GM23338 (cell line): Measurements from ENCODE around the gene FAM13C. TPM values are rescaled to one million over a fixed set of nuclear protein-coding genes. Genes with fewer than 3 reads are reported as not detected.
"Not testable (repeated sequence)": the region's sequence is repeated elsewhere in the genome, so short reads cannot be mapped to it uniquely, and the experiment has no call there.

Experiments used
- ATAC-seq: fragments of 200-7000 bp; cut with Tn5 transposase; 3 replicates; pipeline ENCODE4 v1.9.1; 2020
- DNase-seq: peaks from one replicate; pipeline ENCODE4 v3.0.0-alpha.2; 2015; ENCODE audit warnings: low spot score
- H2AFZ ChIP-seq: fragments of 200-600 bp; sonication (generic); 2 replicates; pipeline ENCODE4 v1.8.0; 2016; ENCODE audit warnings: antibody characterized with exemption, mild to moderate bottlenecking, moderate library complexity
- H3F3A ChIP-seq: fragments of 200-600 bp; sonication (generic); replicated peaks from 2 replicates; pipeline ENCODE4 v1.8.0; 2017; ENCODE audit warnings: antibody characterized with exemption, mixed run types, low read depth
- H3K27ac ChIP-seq: fragments of 200-600 bp; sonication (generic); 2 replicates; pipeline ENCODE4 v1.6.1; 2016; ENCODE audit warnings: low read depth
- H3K27me3 ChIP-seq: fragments of 200-600 bp; sonication (generic); 2 replicates; pipeline ENCODE4 v1.8.0; 2016; ENCODE audit warnings: mild to moderate bottlenecking, mixed run types, moderate library complexity; ENCODE audit not compliant: insufficient read depth
- H3K36me3 ChIP-seq: fragments of 200-600 bp; sonication (generic); 2 replicates; pipeline ENCODE4 v1.8.0; 2016; ENCODE audit warnings: mild to moderate bottlenecking; ENCODE audit not compliant: insufficient read depth
- H3K4me1 ChIP-seq: fragments of 200-600 bp; sonication (generic); 2 replicates; pipeline ENCODE4 v1.8.0; 2016; ENCODE audit warnings: mild to moderate bottlenecking, moderate library complexity; ENCODE audit not compliant: insufficient read depth
- H3K4me2 ChIP-seq: fragments of 200-600 bp; sonication (generic); 2 replicates; pipeline ENCODE4 v1.7.1; 2017; ENCODE audit warnings: mixed run types
- H3K4me3 ChIP-seq: fragments of 200-600 bp; sonication (generic); 2 replicates; pipeline ENCODE4 v1.6.1; 2016; ENCODE audit warnings: mixed run types
- H3K79me2 ChIP-seq: fragments of 200-600 bp; sonication (generic); replicated peaks from 2 replicates; pipeline ENCODE4 v1.8.0; 2017; ENCODE audit warnings: mild to moderate bottlenecking; ENCODE audit not compliant: insufficient read depth
- H3K9me2 ChIP-seq: fragments of 200-600 bp; sonication (generic); 2 replicates; pipeline ENCODE4 v1.8.0; 2017; ENCODE audit not compliant: insufficient read depth
- H4K20me1 ChIP-seq: fragments of 200-600 bp; sonication (generic); replicated peaks from 2 replicates; pipeline ENCODE4 v1.8.0; 2017; ENCODE audit warnings: mild to moderate bottlenecking; ENCODE audit not compliant: insufficient read depth
- H3K27ac Mint-ChIP-seq: 2 replicates; pipeline ENCODE4 v1.8.0; 2020; ENCODE audit warnings: inconsistent platforms, mild to moderate bottlenecking, moderate library complexity, mixed read lengths
- H3K27me3 Mint-ChIP-seq: 3 replicates; pipeline ENCODE4 v1.8.0; 2022; ENCODE audit warnings: low read depth, mild to moderate bottlenecking, moderate library complexity, mixed read lengths, inconsistent platforms; ENCODE audit not compliant: insufficient read depth, poor library complexity
- H3K36me3 Mint-ChIP-seq: 3 replicates; pipeline ENCODE4 v1.8.0; 2021; ENCODE audit warnings: low read depth, mild to moderate bottlenecking, inconsistent platforms, moderate library complexity, mixed read lengths
- H3K4me1 Mint-ChIP-seq: 3 replicates; pipeline ENCODE4 v1.8.0; 2020; ENCODE audit warnings: mild to moderate bottlenecking, inconsistent platforms, mixed read lengths
- H3K4me3 Mint-ChIP-seq: 3 replicates; pipeline ENCODE4 v1.8.0; 2021; ENCODE audit warnings: moderate library complexity, mild to moderate bottlenecking, inconsistent platforms, mixed read lengths
- H3K9me3 Mint-ChIP-seq: 3 replicates; pipeline ENCODE4 v1.8.0; 2020; ENCODE audit warnings: moderate library complexity, mild to moderate bottlenecking, inconsistent platforms, mixed read lengths
- EZH2phosphoT487 ChIP-seq: fragments of 200-600 bp; sonication (generic); IDR thresholded peaks from one replicate; pipeline ENCODE4 v1.8.1; 2018; ENCODE audit warnings: antibody characterized with exemption; ENCODE audit not compliant: unreplicated experiment
- JUNB ChIP-seq: IDR thresholded peaks from one replicate; pipeline ENCODE4 v1.6.1; 2016; ENCODE audit warnings: antibody characterized with exemption; ENCODE audit not compliant: unreplicated experiment
- REST ChIP-seq: IDR thresholded peaks from one replicate; pipeline ENCODE4 v1.6.1; 2018; ENCODE audit warnings: antibody characterized with exemption; ENCODE audit not compliant: unreplicated experiment
- STAT1 ChIP-seq: IDR thresholded peaks from one replicate; pipeline ENCODE4 v1.6.1; 2016; ENCODE audit warnings: antibody characterized with exemption; ENCODE audit not compliant: unreplicated experiment
- ZNF114 ChIP-seq: fragments of 250-450 bp; sonication (Bioruptor Pico); IDR thresholded peaks from 2 replicates; pipeline ENCODE4 v1.5.0; 2020; ENCODE audit warnings: mild to moderate bottlenecking, moderate library complexity
- polyA plus RNA-seq: library from polyadenylated mRNA; unstranded; fragments of >200 nt; fragmentation: Nextera tagmentation; extraction: Ambion mirVana; gene quantifications from 2 replicates; pipeline ENCODE4 v1.2.1, GENCODE V29; 2016
- total RNA-seq: library from RNA; depleted of rRNA; stranded (reverse); fragments of >200 nt; shearing (Covaris generic); gene quantifications from 2 replicates; pipeline ENCODE4 v1.2.3, GENCODE V29; 2014
- TF ChIP-seq, protein P1 (sequence below), 2 experiments: fragments of 200-600 bp in 1 of 2; sonication (generic) in 1 of 2; conservative IDR thresholded peaks; 2 replicates each; pipeline versions ENCODE4 v1.5.1 to v1.6.1; 2016 to 2017; ENCODE audit warnings: antibody characterized with exemption in 2 of 2, low read depth in 2 of 2, mild to moderate bottlenecking in 2 of 2, moderate library complexity in 1 of 2

The FAM13C gene
- total and polyA plus RNA-seq, 2 experiments from 2014 or later, result 0.94 to 2.1 TPM

DNA sequence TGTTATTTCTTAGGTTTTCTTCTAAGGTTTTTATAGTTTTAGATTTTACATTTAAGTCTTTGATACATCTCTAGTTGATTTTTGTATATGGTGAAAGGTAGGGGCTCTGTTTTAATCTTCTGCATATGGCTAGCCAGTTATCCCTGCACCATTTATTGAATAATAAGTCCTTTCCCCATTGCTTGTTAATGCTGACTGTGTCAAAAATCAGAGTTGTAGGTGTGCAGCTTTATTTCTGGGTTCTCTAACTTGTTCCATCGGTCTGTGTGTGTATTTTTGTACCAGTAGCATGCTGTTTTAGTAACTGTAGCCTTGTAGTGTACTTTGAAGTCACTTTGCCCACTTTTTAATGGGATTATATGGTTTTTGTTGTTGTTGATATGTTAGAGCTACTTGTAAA is 37.9 kb upstream of the FAM13C start (continued):
- TF ChIP-seq REST (no peak), ZNF114 (no peak), EZH2phosphoT487 (no peak)

DNA sequence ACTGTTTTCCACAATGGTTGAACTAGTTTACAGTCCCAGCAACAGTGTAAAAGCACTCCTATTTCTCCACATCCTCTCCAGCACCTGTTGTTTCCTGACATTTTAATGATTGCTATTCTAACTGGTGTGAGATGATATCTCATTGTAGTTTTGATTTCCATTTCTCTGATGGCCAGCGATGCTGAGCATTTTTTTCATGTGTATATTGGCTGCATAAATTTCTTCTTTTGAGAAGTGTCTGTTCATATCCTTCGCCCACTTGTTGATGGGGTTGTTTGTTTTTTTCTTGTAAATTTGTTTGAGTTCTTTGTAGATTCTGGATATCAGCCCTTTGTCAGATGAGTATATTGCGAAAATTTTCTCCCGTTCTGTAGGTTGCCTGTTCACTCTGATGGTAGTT is 37.0 kb upstream of the FAM13C start:
- H4K20me1 ChIP-seq, H3K4me2 ChIP-seq, H3K4me1 Mint-ChIP-seq, H3K27ac Mint-ChIP-seq, H3K4me3 ChIP-seq, H3K79me2 ChIP-seq, H3K9me2 ChIP-seq, H3K4me1 ChIP-seq, H3K36me3 Mint-ChIP-seq, H3K27me3 Mint-ChIP-seq, H2AFZ ChIP-seq, H3K36me3 ChIP-seq, H3K4me3 Mint-ChIP-seq, H3K27me3 ChIP-seq, H3F3A ChIP-seq, ATAC-seq, H3K9me3 Mint-ChIP-seq, H3K27ac ChIP-seq, DNase-seq: not testable (repeated sequence)

DNA sequence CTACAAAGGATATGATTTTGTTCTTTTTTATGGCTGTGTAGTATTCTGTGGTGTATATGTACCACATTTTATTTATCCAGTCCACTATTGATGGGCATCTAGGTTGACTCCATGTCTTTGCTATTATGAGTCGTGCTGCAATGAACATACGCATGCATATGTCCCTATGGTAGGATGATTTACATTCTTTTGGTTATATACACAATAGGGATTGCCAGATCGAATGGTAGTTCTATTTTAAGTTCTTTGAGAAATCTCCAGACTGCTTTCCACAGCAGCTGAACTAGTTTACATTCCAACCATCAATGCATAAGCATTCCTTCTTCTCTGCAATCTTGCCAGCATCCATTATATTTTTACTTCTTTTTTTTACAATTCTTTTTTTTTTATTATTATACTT is 35.6 kb upstream of the FAM13C start:
- H3K4me1 Mint-ChIP-seq, result peaks cover 15% of the 10 kb centered on the region; the same call in 2 of the 3 replicates
- DNase-seq (no peak), ATAC-seq (no peak)
- Histone ChIP-seq H3K9me2 (no peaks in the 10 kb centered on the region), H3K27ac (no peak overlapping the region), H2AFZ (no peak overlapping the region), H3K27me3 (no peaks in the 10 kb centered on the region), H3K4me2 (no peak overlapping the region), H3K4me1 (peaks cover 9% of the 10 kb centered on the region; the same call in 1 of the 2 replicates), H3K79me2 (no peaks in the 10 kb centered on the region), H3F3A (no peaks in the 10 kb centered on the region), H3K36me3 (no peaks in the 10 kb centered on the region), H4K20me1 (no peaks in the 10 kb centered on the region), H3K4me3 (no peak overlapping the region)
- H3K27me3 Mint-ChIP-seq, result no peaks in the 10 kb centered on the region
- peaks cover 5% of the 10 kb centered on the region; the same call in 2 of the 3 replicates for H3K9me3 Mint-ChIP-seq
- H3K27ac Mint-ChIP-seq, result no peak overlapping the region
- 0 out of 3 replicates have a peak, but pooled peaks cover 6% of the 10 kb centered on the region for H3K36me3 Mint-ChIP-seq
- no peak overlapping the region for H3K4me3 Mint-ChIP-seq
- no peak for TF ChIP-seq ZNF114
- TF ChIP-seq JUNB, result no peak
- TF ChIP-seq STAT1, result no peak
- no peak for TF ChIP-seq REST
- TF ChIP-seq, protein P1, sequence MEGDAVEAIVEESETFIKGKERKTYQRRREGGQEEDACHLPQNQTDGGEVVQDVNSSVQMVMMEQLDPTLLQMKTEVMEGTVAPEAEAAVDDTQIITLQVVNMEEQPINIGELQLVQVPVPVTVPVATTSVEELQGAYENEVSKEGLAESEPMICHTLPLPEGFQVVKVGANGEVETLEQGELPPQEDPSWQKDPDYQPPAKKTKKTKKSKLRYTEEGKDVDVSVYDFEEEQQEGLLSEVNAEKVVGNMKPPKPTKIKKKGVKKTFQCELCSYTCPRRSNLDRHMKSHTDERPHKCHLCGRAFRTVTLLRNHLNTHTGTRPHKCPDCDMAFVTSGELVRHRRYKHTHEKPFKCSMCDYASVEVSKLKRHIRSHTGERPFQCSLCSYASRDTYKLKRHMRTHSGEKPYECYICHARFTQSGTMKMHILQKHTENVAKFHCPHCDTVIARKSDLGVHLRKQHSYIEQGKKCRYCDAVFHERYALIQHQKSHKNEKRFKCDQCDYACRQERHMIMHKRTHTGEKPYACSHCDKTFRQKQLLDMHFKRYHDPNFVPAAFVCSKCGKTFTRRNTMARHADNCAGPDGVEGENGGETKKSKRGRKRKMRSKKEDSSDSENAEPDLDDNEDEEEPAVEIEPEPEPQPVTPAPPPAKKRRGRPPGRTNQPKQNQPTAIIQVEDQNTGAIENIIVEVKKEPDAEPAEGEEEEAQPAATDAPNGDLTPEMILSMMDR (conservative IDR thresholded peaks at IDR 0.05; ENCODE audit: low read depth in 2 of 2), result no peak
